Loucy (cell line): Measurements from ENCODE around the gene KLK4.

Experiments
- H2AFZ ChIP-seq: fragments of 200-600 bp; sonication (generic); 2 replicates; pipeline ENCODE4 v1.6.0; 2016; ENCODE audit warnings: antibody characterized with exemption, mild to moderate bottlenecking, low read length, moderate library complexity
- H3F3A ChIP-seq: fragments of 200-600 bp; 2 replicates; pipeline ENCODE4 v1.6.0; 2016; ENCODE audit warnings: antibody characterized with exemption, low read depth, mild to moderate bottlenecking
- H3K27me3 ChIP-seq: fragments of 200-600 bp; sonication (generic); 2 replicates; pipeline ENCODE4 v1.6.1; 2014; ENCODE audit warnings: low read length, mild to moderate bottlenecking; ENCODE audit not compliant: insufficient read depth, poor library complexity, severe bottlenecking
- H3K36me3 ChIP-seq: fragments of 200-600 bp; sonication (generic); 2 replicates; pipeline ENCODE4 v1.6.1; 2016; ENCODE audit warnings: low read length; ENCODE audit not compliant: insufficient read depth
- H3K4me1 ChIP-seq: fragments of 200-600 bp; sonication (generic); 2 replicates; pipeline ENCODE4 v1.5.1; 2014; ENCODE audit warnings: low read length, mild to moderate bottlenecking; ENCODE audit not compliant: insufficient read depth, poor library complexity, severe bottlenecking
- H3K4me2 ChIP-seq: fragments of 200-600 bp; sonication (generic); 2 replicates; pipeline ENCODE4 v1.6.0; 2014; ENCODE audit warnings: antibody characterized with exemption, low read length, low read depth, mild to moderate bottlenecking; ENCODE audit not compliant: poor library complexity, severe bottlenecking
- H3K4me3 ChIP-seq: fragments of 200-600 bp; sonication (generic); 2 replicates; pipeline ENCODE4 v1.5.1; 2014; ENCODE audit warnings: low read length, mild to moderate bottlenecking, mixed read lengths; ENCODE audit not compliant: poor library complexity, severe bottlenecking
- H3K79me2 ChIP-seq: fragments of 200-600 bp; sonication (generic); 2 replicates; pipeline ENCODE4 v1.6.1; 2014; ENCODE audit warnings: low read length; ENCODE audit not compliant: insufficient read depth
- H3K9ac ChIP-seq: fragments of 200-600 bp; sonication (generic); 2 replicates; pipeline ENCODE4 v1.6.0; 2014; ENCODE audit warnings: mild to moderate bottlenecking, low read depth, low read length, moderate library complexity; ENCODE audit not compliant: poor library complexity, severe bottlenecking
- H3K9me2 ChIP-seq: fragments of 200-600 bp; sonication (generic); replicated peaks from 2 replicates; pipeline ENCODE4 v1.6.1; 2016; ENCODE audit warnings: low read depth, low read length, mixed read lengths
- H3K9me3 ChIP-seq: fragments of 200-600 bp; sonication (generic); 2 replicates; pipeline ENCODE4 v1.6.1; 2014; ENCODE audit warnings: mild to moderate bottlenecking, antibody characterized with exemption, low read length, low read depth; ENCODE audit not compliant: insufficient read depth
- H4K20me1 ChIP-seq: fragments of 200-600 bp; sonication (generic); 2 replicates; pipeline ENCODE4 v1.6.0; 2014; ENCODE audit warnings: antibody characterized with exemption, low read length, mild to moderate bottlenecking; ENCODE audit not compliant: insufficient read depth, poor library complexity, severe bottlenecking
- CTCF ChIP-seq: fragments of 200-600 bp; sonication (generic); conservative IDR thresholded peaks from 2 replicates; pipeline ENCODE4 v1.5.1; 2014; ENCODE audit warnings: mild to moderate bottlenecking, antibody characterized with exemption, low read length
- EZH2phosphoT487 ChIP-seq: fragments of 200-600 bp; IDR thresholded peaks from 2 replicates; pipeline ENCODE4 v1.6.1; 2018; ENCODE audit warnings: antibody characterized with exemption, mild to moderate bottlenecking, moderate library complexity, borderline replicate concordance

The KLK4 gene

GRCh38 chr19:50894478-50895356 is 16.5 kb downstream of the KLK4 start:
- no peaks in the 10 kb centered on the region for H3K36me3 ChIP-seq

GRCh38 chr19:50893047-50893736 is 18.0 kb downstream of the KLK4 start:
- H3K9me2 ChIP-seq: no peaks in the 10 kb centered on the region
- no peak overlapping the region for H2AFZ ChIP-seq
- no peaks in the 10 kb centered on the region for H3K27me3 ChIP-seq
- no peaks in the 10 kb centered on the region for H3F3A ChIP-seq
- no peak overlapping the region for H3K4me2 ChIP-seq
- H3K4me1 ChIP-seq: no peaks in the 10 kb centered on the region
- no peak overlapping the region for H3K4me3 ChIP-seq
- TF ChIP-seq CTCF (no peak), EZH2phosphoT487 (no peak)
- H3K9me3 ChIP-seq: no peaks in the 10 kb centered on the region
- H4K20me1 ChIP-seq: no peaks in the 10 kb centered on the region
- H3K79me2 ChIP-seq: no peaks in the 10 kb centered on the region
- H3K9ac ChIP-seq: no peak overlapping the region
- H3K36me3 ChIP-seq: no peaks in the 10 kb centered on the region

More at GRCh38 chr19:50894478-50895356, 16.5 kb downstream of the KLK4 start:
- no peak for TF ChIP-seq EZH2phosphoT487
- no peak for TF ChIP-seq CTCF
- H3K4me3 ChIP-seq: no peak overlapping the region
- no peaks in the 10 kb centered on the region for H3K9me2 ChIP-seq
- no peak overlapping the region for H3K4me2 ChIP-seq
- no peaks in the 10 kb centered on the region for H3K4me1 ChIP-seq
- no peaks in the 10 kb centered on the region for H3K9me3 ChIP-seq
- H2AFZ ChIP-seq: no peak overlapping the region
- no peaks in the 10 kb centered on the region for H3K79me2 ChIP-seq
- no peaks in the 10 kb centered on the region for H3F3A ChIP-seq
- no peak overlapping the region for H3K9ac ChIP-seq
- no peaks in the 10 kb centered on the region for H3K27me3 ChIP-seq
- no peaks in the 10 kb centered on the region for H4K20me1 ChIP-seq

GRCh38 chr19:50891253-50891625 is 20.0 kb downstream of the KLK4 start:
- Histone ChIP-seq H2AFZ (no peak overlapping the region), H4K20me1 (no peaks in the 10 kb centered on the region), H3K4me2 (no peak overlapping the region), H3K79me2 (no peaks in the 10 kb centered on the region), H3K4me1 (no peaks in the 10 kb centered on the region), H3K36me3 (no peaks in the 10 kb centered on the region), H3K27me3 (no peaks in the 10 kb centered on the region), H3F3A (no peaks in the 10 kb centered on the region), H3K9me2 (no peaks in the 10 kb centered on the region), H3K9ac (no peak overlapping the region), H3K9me3 (no peaks in the 10 kb centered on the region), H3K4me3 (no peak overlapping the region)
- TF ChIP-seq CTCF: no peak
- no peak for TF ChIP-seq EZH2phosphoT487
